A549 (cell line): ENCODE measurements around the gene PMP22. TPM values are rescaled to one million over a fixed set of nuclear protein-coding genes. Genes with fewer than 3 reads are reported as not detected.

ENCODE experiments used
- ATAC-seq, 2 experiments: fragments of 200-7000 bp in 1 of 2; fragments of >200 bp in 1 of 2; cut with Nextera tagmentation in 1 of 2; cut with Tn5 transposase in 1 of 2; 3 replicates each; pipeline versions ENCODE4 v1.8.0 to v1.9.1; 2018 to 2020; ENCODE audit warnings: mild to moderate bottlenecking in 1 of 2, moderate library complexity in 1 of 2
- CTCF ChIA-PET: fragments of 300-600 bp; sonication (Branson Sonifier 250); formaldehyde crosslinking; extraction: SDS; loops from one replicate; lab custom pipeline; 2021; ENCODE audit warnings: antibody characterized with exemption, inconsistent platforms; lab: Yijun Ruan, JAX
- POLR2A ChIA-PET: fragments of 350-600 bp; formaldehyde crosslinking; extraction: SDS; loops from one replicate; lab custom pipeline; 2021; ENCODE audit warnings: antibody characterized with exemption, inconsistent platforms; lab: Yijun Ruan, JAX
- DNase-seq, 2 experiments: peaks; one replicate each; pipeline versions ENCODE4 v3.0.0 to v3.0.0-alpha.2; 2011 to 2016; ENCODE audit warnings: low read depth in 1 of 2, low spot score in 1 of 2
- FAIRE-seq: peaks from 2 replicates; lab custom pipeline; 2011; peaks lifted over from hg19 to GRCh38; lab: Jason Lieb, UNC
- H3K27ac ChIP-seq, 2 experiments: fragments of >200 bp; sonication (Bioruptor Twin); formaldehyde crosslinking; 3 replicates each; pipeline ENCODE4 v1.5.1; 2016 to 2017
- H3K4me1 ChIP-seq: fragments of >200 bp; sonication (Bioruptor Twin); formaldehyde crosslinking; 3 replicates; pipeline ENCODE4 v1.6.1; 2016
- H3K4me2 ChIP-seq: fragments of >200 bp; sonication (Bioruptor Twin); formaldehyde crosslinking; 3 replicates; pipeline ENCODE4 v1.6.1; 2016
- H3K4me3 ChIP-seq: fragments of >200 bp; sonication (Bioruptor Twin); formaldehyde crosslinking; 3 replicates; pipeline ENCODE4 v1.5.1; 2016
- H3K9me3 ChIP-seq: fragments of >200 bp; sonication (Bioruptor Twin); formaldehyde crosslinking; 3 replicates; pipeline ENCODE4 v1.6.1; 2016
- ATOH8 ChIP-seq: fragments of 250-450 bp; sonication (Bioruptor Pico); IDR thresholded peaks from 2 replicates; pipeline ENCODE4 v1.5.0; 2020; ENCODE audit warnings: low read depth, mild to moderate bottlenecking, moderate library complexity
- BHLHE40 ChIP-seq: IDR thresholded peaks from 2 replicates; pipeline ENCODE4 v1.6.1; 2012; ENCODE audit warnings: low read depth, low read length, inconsistent platforms
- CBX2 ChIP-seq: fragments of 200-600 bp; sonication (generic); IDR thresholded peaks from 2 replicates; pipeline ENCODE4 v1.6.1; 2016; ENCODE audit warnings: low read depth, mild to moderate bottlenecking, borderline replicate concordance
- ESRRA ChIP-seq: fragments of 150-350 bp; IDR thresholded peaks from 2 replicates; pipeline ENCODE4 v1.6.1; 2014; ENCODE audit warnings: mild to moderate bottlenecking, low read length, borderline replicate concordance
- HEYL ChIP-seq: fragments of 250-450 bp; sonication (Bioruptor Pico); IDR thresholded peaks from 2 replicates; pipeline ENCODE4 v1.8.0; 2021; ENCODE audit warnings: mild to moderate bottlenecking, moderate library complexity
- HOXA7 ChIP-seq: fragments of 250-450 bp; sonication (Bioruptor Pico); IDR thresholded peaks from 2 replicates; pipeline ENCODE4 v1.5.0; 2020; ENCODE audit warnings: mild to moderate bottlenecking, moderate library complexity
- HOXB13 ChIP-seq: fragments of 250-450 bp; sonication (Bioruptor Pico); IDR thresholded peaks from 2 replicates; pipeline ENCODE4 v1.5.0; 2020; ENCODE audit warnings: low read depth, mild to moderate bottlenecking, moderate library complexity
- HOXB5 ChIP-seq: fragments of 250-450 bp; sonication (Bioruptor Pico); IDR thresholded peaks from 2 replicates; pipeline ENCODE4 v1.5.0; 2020; ENCODE audit warnings: mild to moderate bottlenecking, moderate library complexity
- JUN ChIP-seq, 2 experiments: fragments of >200 bp; sonication (Bioruptor Twin); formaldehyde crosslinking; IDR thresholded peaks; 2 replicates in 1 of 2; 3 replicates in 1 of 2; pipeline ENCODE4 v1.6.1; 2016 to 2017
- KDM5A ChIP-seq: fragments of 200-600 bp; sonication (generic); IDR thresholded peaks from 2 replicates; pipeline ENCODE4 v1.6.1; 2016; ENCODE audit warnings: antibody characterized with exemption, mild to moderate bottlenecking
- MAFK ChIP-seq: fragments of 450-650 bp; IDR thresholded peaks from 2 replicates; pipeline ENCODE4 v1.6.1; 2014; ENCODE audit not compliant: partially characterized antibody
- PBX3 ChIP-seq: IDR thresholded peaks from 2 replicates; pipeline ENCODE4 v1.6.1; 2012
- RAD21 ChIP-seq, 2 experiments: fragments of >200 bp in 1 of 2; sonication (Bioruptor Twin) in 1 of 2; formaldehyde crosslinking in 1 of 2; IDR thresholded peaks in 1 of 2; conservative IDR thresholded peaks in 1 of 2; 2 replicates in 1 of 2; 3 replicates in 1 of 2; pipeline ENCODE4 v1.6.1; 2012 to 2018; ENCODE audit warnings: inconsistent platforms in 1 of 2
- TP53 ChIP-seq: fragments of 250-450 bp; sonication (Bioruptor Pico); IDR thresholded peaks from 2 replicates; pipeline ENCODE4 v1.5.0; 2021; ENCODE audit warnings: mild to moderate bottlenecking, moderate library complexity
- USF2 ChIP-seq: fragments of 450-650 bp; IDR thresholded peaks from 2 replicates; pipeline ENCODE4 v1.6.1; 2014; ENCODE audit warnings: antibody characterized with exemption
- WGBS: methylation state at CpG from one replicate; pipeline ENCODE4 v1.1.6; 2017; ENCODE audit errors: missing lambda C conversion rate; 5-methylcytosine and 5-hydroxymethylcytosine counted together
- polyA plus RNA-seq, 4 experiments: library from polyadenylated mRNA; depleted of rRNA in 3 of 4; stranded (reverse); fragments of >200 nt; fragmentation: RNase III in 1 of 4; extraction: RNeasy Plus Mini Kit Qiagen cat#74134 plus additional on column Dnase treatment in 1 of 4; gene quantifications; 2 replicates in 3 of 4; 3 replicates in 1 of 4; pipeline ENCODE4 v1.2.3, GENCODE V29; 2011 to 2017
- TF ChIP-seq, protein P1 (sequence below): IDR thresholded peaks from 2 replicates; pipeline ENCODE4 v1.6.1; 2012
- TF ChIP-seq, protein P2 (sequence below): fragments of 250-450 bp; sonication (Bioruptor Pico); IDR thresholded peaks from 2 replicates; pipeline ENCODE4 v1.5.0; 2021; ENCODE audit warnings: mild to moderate bottlenecking, moderate library complexity, borderline replicate concordance
- TF ChIP-seq, protein P3 (sequence below): fragments of >200 bp; sonication (Bioruptor Twin); formaldehyde crosslinking; IDR thresholded peaks from 3 replicates; pipeline ENCODE4 v1.5.1; 2016
- TF ChIP-seq, protein P4 (sequence below): IDR thresholded peaks from 2 replicates; pipeline ENCODE4 v1.6.1; 2012; ENCODE audit warnings: low read depth, borderline replicate concordance

Gene PMP22
- polyA plus RNA-seq, 2 of the 4 experiments (the other 2 are of a cell fraction), result 40.1 to 102 TPM

GRCh38 chr17:15273141-15273793 is 8.1 kb upstream of the PMP22 start (continued):
- TF ChIP-seq USF2 (peak; percentile 83), TP53 (no peak), BHLHE40 (no peak; the same call in 1 of the 2 replicates), PBX3 (no peak), ATOH8 (no peak), MAFK (peak; percentile 91), RAD21 (conservative IDR thresholded peaks at IDR 0.05 in 1 of 2, IDR thresholded peaks at IDR 0.05 in 1 of 2) (no peak; a peak in 1 of 5 replicates)
- TF ChIP-seq, protein P1, sequence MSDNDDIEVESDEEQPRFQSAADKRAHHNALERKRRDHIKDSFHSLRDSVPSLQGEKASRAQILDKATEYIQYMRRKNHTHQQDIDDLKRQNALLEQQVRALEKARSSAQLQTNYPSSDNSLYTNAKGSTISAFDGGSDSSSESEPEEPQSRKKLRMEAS, result peak; percentile 77; the same call in 1 of the 2 replicates

DNA sequence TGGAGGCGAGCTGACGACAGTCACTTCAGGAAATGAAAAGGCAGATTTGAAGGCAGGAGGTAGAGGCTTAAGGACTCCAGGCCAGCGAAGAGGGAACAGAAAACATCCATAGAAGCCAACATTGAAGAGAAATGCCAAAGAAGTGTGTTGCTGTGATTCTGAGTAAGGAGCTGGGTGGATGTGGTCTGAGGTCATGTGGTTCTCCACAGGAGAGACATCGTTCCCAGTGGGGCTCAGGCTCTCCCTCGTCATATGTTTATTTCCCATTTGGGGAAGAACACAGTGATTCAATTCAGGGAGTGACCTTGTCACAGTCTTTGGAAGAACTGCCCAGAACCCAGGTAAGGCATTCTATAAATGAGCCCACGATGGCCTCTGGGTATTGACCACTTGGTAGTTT is 6.6 kb upstream of the PMP22 start:
- H3K4me2 ChIP-seq, result no peak overlapping the region
- DNase-seq, result no peak
- WGBS, result 90% methylated on average over 6 of the region's 6 CpGs
- H3K27ac ChIP-seq, result peak overlapping the region; percentile 76 to 80; a peak in 5 of 6 replicates
- no peak for ATAC-seq
- H3K4me3 ChIP-seq, result no peak overlapping the region
- TF ChIP-seq, protein P2, sequence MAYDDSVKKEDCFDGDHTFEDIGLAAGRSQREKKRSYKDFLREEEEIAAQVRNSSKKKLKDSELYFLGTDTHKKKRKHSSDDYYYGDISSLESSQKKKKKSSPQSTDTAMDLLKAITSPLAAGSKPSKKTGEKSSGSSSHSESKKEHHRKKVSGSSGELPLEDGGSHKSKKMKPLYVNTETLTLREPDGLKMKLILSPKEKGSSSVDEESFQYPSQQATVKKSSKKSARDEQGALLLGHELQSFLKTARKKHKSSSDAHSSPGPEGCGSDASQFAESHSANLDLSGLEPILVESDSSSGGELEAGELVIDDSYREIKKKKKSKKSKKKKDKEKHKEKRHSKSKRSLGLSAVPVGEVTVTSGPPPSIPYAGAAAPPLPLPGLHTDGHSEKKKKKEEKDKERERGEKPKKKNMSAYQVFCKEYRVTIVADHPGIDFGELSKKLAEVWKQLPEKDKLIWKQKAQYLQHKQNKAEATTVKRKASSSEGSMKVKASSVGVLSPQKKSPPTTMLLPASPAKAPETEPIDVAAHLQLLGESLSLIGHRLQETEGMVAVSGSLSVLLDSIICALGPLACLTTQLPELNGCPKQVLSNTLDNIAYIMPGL, result no peak
- TF ChIP-seq TP53 (no peak), CBX2 (no peak), MAFK (no peak), HOXA7 (CRISPR knock-in tag) (no peak), HOXB13 (CRISPR knock-in tag) (no peak), KDM5A (no peak), HEYL (CRISPR knock-in tag) (no peak), HOXB5 (CRISPR knock-in tag) (no peak), USF2 (no peak), JUN (IDR thresholded peaks at IDR 0.05) (no peak), ESRRA (no peak), ATOH8 (no peak)
- TF ChIP-seq, protein P1, result no peak
- TF ChIP-seq, protein P3, sequence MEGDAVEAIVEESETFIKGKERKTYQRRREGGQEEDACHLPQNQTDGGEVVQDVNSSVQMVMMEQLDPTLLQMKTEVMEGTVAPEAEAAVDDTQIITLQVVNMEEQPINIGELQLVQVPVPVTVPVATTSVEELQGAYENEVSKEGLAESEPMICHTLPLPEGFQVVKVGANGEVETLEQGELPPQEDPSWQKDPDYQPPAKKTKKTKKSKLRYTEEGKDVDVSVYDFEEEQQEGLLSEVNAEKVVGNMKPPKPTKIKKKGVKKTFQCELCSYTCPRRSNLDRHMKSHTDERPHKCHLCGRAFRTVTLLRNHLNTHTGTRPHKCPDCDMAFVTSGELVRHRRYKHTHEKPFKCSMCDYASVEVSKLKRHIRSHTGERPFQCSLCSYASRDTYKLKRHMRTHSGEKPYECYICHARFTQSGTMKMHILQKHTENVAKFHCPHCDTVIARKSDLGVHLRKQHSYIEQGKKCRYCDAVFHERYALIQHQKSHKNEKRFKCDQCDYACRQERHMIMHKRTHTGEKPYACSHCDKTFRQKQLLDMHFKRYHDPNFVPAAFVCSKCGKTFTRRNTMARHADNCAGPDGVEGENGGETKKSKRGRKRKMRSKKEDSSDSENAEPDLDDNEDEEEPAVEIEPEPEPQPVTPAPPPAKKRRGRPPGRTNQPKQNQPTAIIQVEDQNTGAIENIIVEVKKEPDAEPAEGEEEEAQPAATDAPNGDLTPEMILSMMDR, result no peak
- TF ChIP-seq, protein P4, sequence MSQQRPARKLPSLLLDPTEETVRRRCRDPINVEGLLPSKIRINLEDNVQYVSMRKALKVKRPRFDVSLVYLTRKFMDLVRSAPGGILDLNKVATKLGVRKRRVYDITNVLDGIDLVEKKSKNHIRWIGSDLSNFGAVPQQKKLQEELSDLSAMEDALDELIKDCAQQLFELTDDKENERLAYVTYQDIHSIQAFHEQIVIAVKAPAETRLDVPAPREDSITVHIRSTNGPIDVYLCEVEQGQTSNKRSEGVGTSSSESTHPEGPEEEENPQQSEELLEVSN, result no peak
- TF ChIP-seq, all 56 proteins: peak for 0
- CTCF ChIA-PET, result interaction anchor here (0.7 to 3.5 kb wide), 4 partner anchors 9 to 232 kb away, joined by 3 to 18 read pairs (median 10); no protein-coding TSS in a partner anchor
- no peak for FAIRE-seq
- Histone ChIP-seq H3K4me1 (peaks cover 30% of the 10 kb centered on the region), H3K9me3 (peaks cover 16% of the 10 kb centered on the region)
- POLR2A ChIA-PET, result no interaction called here
